Spleen (tissue), 11 donors: ENCODE results near the gene HAUS3. TPM values are rescaled to one million over a fixed set of nuclear protein-coding genes. Genes with fewer than 3 reads are reported as not detected.
A peak's percentile ranks its signal among the peaks of the same experiment; 100 is the strongest.

Experiments
- DNase-seq: peaks from one replicate; pipeline ENCODE4 v3.0.0-alpha.2; 2020
- H3K27ac ChIP-seq, 8 donors: fragments of 200-600 bp; sonication (generic) in 7 of 8; 1 replicate in 4 of 8; 2 replicates in 4 of 8; pipeline versions ENCODE4 v1.5.0 to v1.8.0; 2016 to 2021; ENCODE audit warnings: inconsistent platforms in 4 of 8, mild to moderate bottlenecking in 4 of 8, moderate library complexity in 1 of 8
- H3K27me3 ChIP-seq, 7 donors: fragments of 200-600 bp; sonication (generic) in 6 of 7; replicated peaks in 1 of 7; 1 replicate in 4 of 7; 2 replicates in 3 of 7; pipeline versions ENCODE4 v1.5.0 to v1.8.0; 2016 to 2021; ENCODE audit warnings: inconsistent platforms in 3 of 7, mild to moderate bottlenecking in 1 of 7
- H3K36me3 ChIP-seq, 6 donors: fragments of 200-600 bp; sonication (generic) in 5 of 6; 1 replicate in 4 of 6; 2 replicates in 2 of 6; pipeline versions ENCODE4 v1.5.0 to v1.8.0; 2016 to 2021; ENCODE audit warnings: inconsistent platforms in 2 of 6
- H3K4me1 ChIP-seq, 6 donors: fragments of 200-600 bp; sonication (generic) in 5 of 6; 1 replicate in 3 of 6; 2 replicates in 3 of 6; pipeline versions ENCODE4 v1.5.0 to v1.8.0; 2016 to 2021; ENCODE audit warnings: inconsistent platforms in 3 of 6
- H3K4me3 ChIP-seq, 8 donors: fragments of 200-600 bp; sonication (generic) in 7 of 8; 1 replicate in 4 of 8; 2 replicates in 4 of 8; pipeline versions ENCODE4 v1.5.0 to v1.8.0; 2016 to 2021; ENCODE audit warnings: inconsistent platforms in 4 of 8, mild to moderate bottlenecking in 4 of 8, moderate library complexity in 2 of 8
- H3K9me3 ChIP-seq, 8 donors: fragments of 200-600 bp; sonication (generic) in 7 of 8; 1 replicate in 4 of 8; 2 replicates in 4 of 8; pipeline versions ENCODE4 v1.5.0 to v1.8.0; 2016 to 2021; ENCODE audit warnings: inconsistent platforms in 4 of 8
- POLR2A ChIP-seq, 3 donors: fragments of 450-650 bp; IDR thresholded peaks; one replicate each; pipeline ENCODE4 v1.5.1; 2017; ENCODE audit warnings: antibody characterized with exemption in 3 of 3, mild to moderate bottlenecking in 1 of 3
- POLR2AphosphoS5 ChIP-seq, 3 donors: sonication (generic); formaldehyde crosslinking; IDR thresholded peaks; one replicate each; pipeline ENCODE4 v1.5.1; 2017; ENCODE audit warnings: antibody characterized with exemption in 3 of 3
- WGBS, 5 donors: extraction: QIAGEN DNeasy Blood & Tissue Kit in 3 of 5; methylation state at CpG; one replicate each; pipeline versions ENCODE4 v1.1.5 to v1.1.7; 2013 to 2018; 5-methylcytosine and 5-hydroxymethylcytosine counted together
- intact Hi-C: fragments of 100-400 bp; cut with DNase I; formaldehyde crosslinking; loops from one replicate; pipeline ENCODE4 v1.15.0; 2023; ENCODE audit warnings: low total_unique reads
- polyA plus RNA-seq, 3 donors: library from polyadenylated mRNA; stranded (reverse); fragments of 200-250 nt; gene quantifications; one replicate each; pipeline ENCODE4 v1.2.1, GENCODE V29; 2013
- total RNA-seq, 7 donors: library from RNA; depleted of rRNA in 3 of 7; stranded (reverse); fragments of >200 nt in 3 of 7; fragmentation: NEBNext Ultra II Directional in 4 of 7; extraction: Animal tissue kit (Norgen Biotek cat#: 25700) in 4 of 7; gene quantifications; one replicate each; pipeline versions ENCODE4 v1.1.0 to v1.2.1, GENCODE V29; 2016 to 2021
- TF ChIP-seq, protein P1 (sequence below), 11 experiments: fragments of 200-600 bp in 7 of 11; fragments of 450-650 bp in 4 of 11; sonication (generic) in 4 of 11; IDR thresholded peaks in 8 of 11; conservative IDR thresholded peaks in 3 of 11; 1 replicate in 7 of 11; 2 replicates in 4 of 11; pipeline versions ENCODE4 v1.4.0 to v1.8.0; 2016 to 2021; ENCODE audit warnings: antibody characterized with exemption in 11 of 11, inconsistent platforms in 4 of 11, mild to moderate bottlenecking in 1 of 11
- donor health status: healthy with polysubstance abuse.
- donor health status: DM: no; HTN: no; CAD: no; lungs with moderate emphysema.
- donor health status: DM: no; HTN: no; CAD: no.
- donor health status: Bipolar disorder and iron deficiency.
- donor health status: healthy.
- donor health status: DM: no; HTN: no; CAD: no.
- donor health status: DM: yes; HTN: yes; CAD: no.

The HAUS3 gene
- total and polyA plus RNA-seq, 10 donors = 10.3 to 22.4 (median 16.7) TPM

DNA sequence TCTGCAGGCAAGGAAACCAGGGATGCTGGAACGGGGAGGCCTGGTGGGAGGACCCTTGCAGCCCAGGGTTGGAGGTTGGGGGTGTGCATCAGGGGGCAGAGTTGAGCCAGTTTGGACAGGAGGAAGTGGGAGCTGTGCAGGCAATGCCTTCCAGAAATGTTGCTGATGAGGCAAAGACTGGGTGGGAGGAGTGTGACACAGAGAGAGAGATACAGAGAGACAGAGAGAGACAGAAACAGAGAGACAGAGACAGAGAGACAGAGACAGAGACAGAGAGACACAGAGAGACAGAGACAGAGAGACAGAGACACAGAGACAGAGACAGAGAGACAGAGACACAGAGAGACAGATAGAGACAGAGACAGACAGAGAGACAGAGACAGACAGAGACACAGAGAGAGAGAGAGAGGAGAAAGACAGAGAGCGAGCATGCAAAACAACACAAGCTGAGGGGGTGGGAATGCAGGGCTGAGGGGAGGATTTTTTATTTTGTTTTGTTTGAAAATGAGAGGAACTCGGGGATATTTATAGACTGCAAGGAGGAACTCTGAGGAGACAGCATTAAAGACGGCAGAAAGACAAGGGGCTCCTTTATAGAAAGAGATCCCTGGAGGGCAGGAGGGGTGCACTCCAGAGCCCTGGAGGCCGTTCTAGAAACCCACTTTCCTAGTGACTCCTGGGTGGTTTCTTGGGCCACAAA lies 1.9 kb upstream of the HAUS3 start:
- H3K4me1 ChIP-seq = peaks cover 42 to 94% (median 80%) of the 10 kb centered on the region in 6 donors
- intact Hi-C loops = no loop called here
- H3K27ac ChIP-seq = peak overlapping the region; percentile 35 to 90 (median 68)
- H3K27me3 ChIP-seq = no peaks in the 10 kb centered on the region
- no peaks in the 10 kb centered on the region for H3K9me3 ChIP-seq
- DNase-seq = peak; percentile 81
- TF ChIP-seq POLR2A (IDR thresholded peaks at IDR 0.05) (no peak), POLR2AphosphoS5 (IDR thresholded peaks at IDR 0.05) (peak in 2 of 3 donors; percentile 64 to 66)
- TF ChIP-seq, protein P1, sequence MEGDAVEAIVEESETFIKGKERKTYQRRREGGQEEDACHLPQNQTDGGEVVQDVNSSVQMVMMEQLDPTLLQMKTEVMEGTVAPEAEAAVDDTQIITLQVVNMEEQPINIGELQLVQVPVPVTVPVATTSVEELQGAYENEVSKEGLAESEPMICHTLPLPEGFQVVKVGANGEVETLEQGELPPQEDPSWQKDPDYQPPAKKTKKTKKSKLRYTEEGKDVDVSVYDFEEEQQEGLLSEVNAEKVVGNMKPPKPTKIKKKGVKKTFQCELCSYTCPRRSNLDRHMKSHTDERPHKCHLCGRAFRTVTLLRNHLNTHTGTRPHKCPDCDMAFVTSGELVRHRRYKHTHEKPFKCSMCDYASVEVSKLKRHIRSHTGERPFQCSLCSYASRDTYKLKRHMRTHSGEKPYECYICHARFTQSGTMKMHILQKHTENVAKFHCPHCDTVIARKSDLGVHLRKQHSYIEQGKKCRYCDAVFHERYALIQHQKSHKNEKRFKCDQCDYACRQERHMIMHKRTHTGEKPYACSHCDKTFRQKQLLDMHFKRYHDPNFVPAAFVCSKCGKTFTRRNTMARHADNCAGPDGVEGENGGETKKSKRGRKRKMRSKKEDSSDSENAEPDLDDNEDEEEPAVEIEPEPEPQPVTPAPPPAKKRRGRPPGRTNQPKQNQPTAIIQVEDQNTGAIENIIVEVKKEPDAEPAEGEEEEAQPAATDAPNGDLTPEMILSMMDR (IDR thresholded peaks at IDR 0.05 in 8 of 11, conservative IDR thresholded peaks at IDR 0.05 in 3 of 11) = peak in 7 of 11 experiments; percentile 28 to 47 (median 34)
- no peak overlapping the region for H3K4me3 ChIP-seq
- WGBS, 5 donors = 20 to 28% (median 22%) methylated on average over 5 of the region's 5 CpGs
- H3K36me3 ChIP-seq = peaks cover 0 to 32% (median 11%) of the 10 kb centered on the region in 6 donors

DNA sequence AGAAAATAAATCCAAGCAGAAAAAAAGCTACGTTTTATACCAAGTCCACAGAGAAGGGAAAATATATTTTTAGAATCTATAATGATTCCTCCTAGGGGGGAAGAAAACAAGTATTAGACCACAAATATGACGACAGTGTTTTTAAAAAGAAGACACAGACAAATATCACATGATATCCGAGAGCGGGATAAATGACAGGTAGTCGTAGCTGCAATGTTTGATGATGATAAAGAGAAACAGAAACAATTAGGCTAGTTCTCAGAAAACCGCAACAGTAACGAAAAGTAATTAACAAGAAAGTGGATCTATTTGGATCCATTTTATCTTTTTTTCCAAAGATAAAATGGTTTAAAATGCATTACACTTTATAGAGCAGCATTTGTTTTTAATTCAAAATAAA lies 918 bp downstream of the HAUS3 start:
- Histone ChIP-seq H3K4me3 (peak overlapping the region; percentile 67 to 96 (median 87)), H3K9me3 (no peaks in the 10 kb centered on the region), H3K27me3 (no peaks in the 10 kb centered on the region), H3K27ac (peak overlapping the region; percentile 73 to 94 (median 90)), H3K4me1 (peaks cover 42 to 94% (median 86%) of the 10 kb centered on the region in 6 donors), H3K36me3 (peaks cover 0 to 34% (median 3%) of the 10 kb centered on the region in 6 donors)
- intact Hi-C loops = no loop called here
- no peak for TF ChIP-seq POLR2AphosphoS5 (IDR thresholded peaks at IDR 0.05)
- TF ChIP-seq, protein P1 (IDR thresholded peaks at IDR 0.05 in 8 of 11, conservative IDR thresholded peaks at IDR 0.05 in 3 of 11) = no peak
- no peak for TF ChIP-seq POLR2A (IDR thresholded peaks at IDR 0.05)
- no peak for DNase-seq
- WGBS, 5 donors = 2 to 4% (median 3%) methylated on average over 7 of the region's 7 CpGs

DNA sequence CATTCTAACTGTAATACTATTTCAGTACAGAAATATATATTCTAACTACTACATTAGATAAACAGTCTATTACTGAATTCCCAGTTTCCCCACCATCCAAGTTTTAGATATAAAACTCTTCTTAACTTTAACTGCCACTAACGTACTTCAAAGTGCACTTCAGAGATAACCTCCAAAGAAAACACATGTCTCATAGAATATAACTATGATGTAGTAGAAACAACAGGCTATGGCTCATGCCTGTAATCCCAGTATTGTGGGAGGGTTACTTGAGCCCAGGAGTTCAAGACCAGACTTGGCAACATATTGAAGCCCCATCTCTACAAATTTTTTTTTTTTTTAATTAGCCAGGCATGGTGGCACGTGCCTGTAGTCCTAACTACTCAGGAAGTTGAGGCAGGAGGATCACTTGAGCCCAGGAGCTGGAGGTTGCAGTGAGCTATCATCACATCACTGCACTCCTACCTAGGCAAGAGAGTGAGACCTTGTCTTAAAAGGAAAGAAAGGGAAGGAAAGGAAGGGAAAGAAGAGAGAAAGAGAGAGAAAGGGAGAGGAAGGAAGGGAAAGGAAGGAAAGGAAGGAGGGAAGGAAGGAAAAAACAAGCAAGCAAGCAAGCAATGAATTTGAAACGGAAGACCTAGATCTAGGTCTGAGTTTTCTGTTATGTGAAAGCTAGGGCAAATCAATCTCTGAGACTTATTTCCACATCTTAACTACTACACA lies 4.8 kb downstream of the HAUS3 start:
- H3K36me3 ChIP-seq = peaks cover 0 to 67% (median 17%) of the 10 kb centered on the region in 6 donors
- DNase-seq = no peak
- 44 to 69% (median 58%) methylated on average over 3 of the region's 3 CpGs for whole genome bisulfite sequencing, 5 donors
- H3K4me1 ChIP-seq = peaks cover 31 to 63% (median 50%) of the 10 kb centered on the region in 6 donors
- H3K27me3 ChIP-seq = no peaks in the 10 kb centered on the region
- TF ChIP-seq POLR2A (IDR thresholded peaks at IDR 0.05) (no peak), POLR2AphosphoS5 (IDR thresholded peaks at IDR 0.05) (no peak)
- TF ChIP-seq, protein P1 (IDR thresholded peaks at IDR 0.05 in 8 of 11, conservative IDR thresholded peaks at IDR 0.05 in 3 of 11) = no peak
- H3K4me3 ChIP-seq = no peak overlapping the region
- intact Hi-C loops = no loop called here
- no peak overlapping the region for H3K27ac ChIP-seq
- H3K9me3 ChIP-seq = no peaks in the 10 kb centered on the region

DNA sequence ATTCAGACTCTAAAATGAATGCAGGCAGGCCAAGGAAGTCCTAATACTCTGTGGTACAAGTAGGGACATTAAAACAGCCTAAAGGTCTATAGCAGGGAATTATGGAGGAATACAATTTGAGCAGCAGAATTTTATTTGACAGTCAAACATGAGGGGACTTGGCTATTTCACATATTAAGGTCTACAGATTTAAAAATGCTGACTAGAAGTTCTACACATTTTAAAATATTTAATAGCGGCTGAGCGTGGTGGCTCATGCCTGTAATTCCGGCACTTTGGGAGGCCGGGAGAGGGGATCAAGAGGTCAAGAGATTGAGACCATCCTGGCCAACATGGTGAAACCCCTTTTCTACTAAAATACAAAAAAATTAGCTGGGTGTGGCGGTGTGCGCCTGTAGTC lies 10.8 kb downstream of the HAUS3 start:
- Histone ChIP-seq H3K36me3 (peaks cover 0 to 84% (median 25%) of the 10 kb centered on the region in 6 donors), H3K4me1 (peaks cover 0 to 9% (median 0%) of the 10 kb centered on the region in 6 donors), H3K27me3 (no peaks in the 10 kb centered on the region), H3K9me3 (no peaks in the 10 kb centered on the region), H3K27ac (no peak overlapping the region), H3K4me3 (no peak overlapping the region)
- WGBS, 5 donors = 95 to 99% (median 98%) methylated on average over 6 of the region's 6 CpGs
- no peak for DNase-seq
- TF ChIP-seq POLR2A (IDR thresholded peaks at IDR 0.05) (no peak), POLR2AphosphoS5 (IDR thresholded peaks at IDR 0.05) (no peak)
- TF ChIP-seq, protein P1 (IDR thresholded peaks at IDR 0.05 in 8 of 11, conservative IDR thresholded peaks at IDR 0.05 in 3 of 11) = no peak
- intact Hi-C loops = no loop called here
